PC-3 (cell line): ENCODE results near the gene CEP112. TPM values are rescaled to one million over a fixed set of nuclear protein-coding genes. Genes with fewer than 3 reads are reported as not detected.

Experiments
- ATAC-seq: fragments of 200-7000 bp; cut with Tn5 transposase; 2 replicates; pipeline ENCODE4 v1.9.1; 2020; ENCODE audit warnings: mild to moderate bottlenecking, moderate library complexity
- BruUV-seq: library from RNA; stranded (reverse); fragments of 400-500 nt; replicated peaks from 2 replicates; lab custom pipeline; 2021; lab: Mats Ljungman, UMichigan
- CTCF ChIA-PET: fragments of 300-600 bp; sonication (Branson Sonifier 250); formaldehyde crosslinking; loops from one replicate; lab custom pipeline; 2022; ENCODE audit warnings: antibody characterized with exemption; lab: Charles Lee
- POLR2A ChIA-PET: fragments of 300-600 bp; sonication (Branson Sonifier 250); formaldehyde crosslinking; loops from one replicate; lab custom pipeline; 2022; ENCODE audit warnings: antibody characterized with exemption; ENCODE audit not compliant: unreplicated experiment; lab: Charles Lee
- DNase-seq: peaks from one replicate; pipeline ENCODE4 v3.0.0-alpha.2; 2015
- H2AFZ ChIP-seq: fragments of 300-600 bp; sonication (generic); 2 replicates; pipeline ENCODE4 v1.6.0; 2016; ENCODE audit warnings: antibody characterized with exemption, low read length
- H3F3A ChIP-seq: fragments of 300-600 bp; sonication (generic); one replicate; pipeline ENCODE4 v1.6.0; 2017; ENCODE audit warnings: antibody characterized with exemption, low read length, control low read depth, mild to moderate bottlenecking; ENCODE audit not compliant: unreplicated experiment
- H3K27ac ChIP-seq: fragments of 300-600 bp; sonication (generic); 2 replicates; pipeline ENCODE4 v1.5.1; 2016; ENCODE audit warnings: mild to moderate bottlenecking, low read length
- H3K27me3 ChIP-seq: fragments of 300-600 bp; sonication (generic); 2 replicates; pipeline ENCODE4 v1.6.1; 2016; ENCODE audit warnings: low read length, mixed read lengths
- H3K36me3 ChIP-seq: fragments of 300-600 bp; sonication (generic); 2 replicates; pipeline ENCODE4 v1.6.1; 2016; ENCODE audit warnings: low read depth, mixed run types, low read length, mixed read lengths
- H3K4me1 ChIP-seq: fragments of 300-600 bp; sonication (generic); 2 replicates; pipeline ENCODE4 v1.5.1; 2016; ENCODE audit warnings: low read length; ENCODE audit not compliant: insufficient read depth
- H3K4me2 ChIP-seq: fragments of 300-600 bp; sonication (generic); 2 replicates; pipeline ENCODE4 v1.6.0; 2016; ENCODE audit warnings: low read length
- H3K4me3 ChIP-seq: fragments of 300-600 bp; sonication (generic); 2 replicates; pipeline ENCODE4 v1.5.1; 2016; ENCODE audit warnings: mild to moderate bottlenecking, low read length, mixed read lengths
- H3K79me2 ChIP-seq: fragments of 300-600 bp; sonication (generic); 2 replicates; pipeline ENCODE4 v1.6.1; 2017; ENCODE audit warnings: low read length, mixed read lengths
- H3K9ac ChIP-seq: fragments of 300-600 bp; sonication (generic); 2 replicates; pipeline ENCODE4 v1.6.0; 2016; ENCODE audit warnings: mild to moderate bottlenecking, low read length
- H3K9me2 ChIP-seq: fragments of 300-600 bp; sonication (generic); replicated peaks from 2 replicates; pipeline ENCODE4 v1.6.1; 2016; ENCODE audit warnings: mixed run types, low read length, mixed read lengths
- H3K9me3 ChIP-seq: fragments of 300-600 bp; sonication (generic); 2 replicates; pipeline ENCODE4 v1.6.1; 2016; ENCODE audit warnings: low read length, mixed read lengths
- H4K20me1 ChIP-seq: fragments of 300-600 bp; sonication (generic); 2 replicates; pipeline ENCODE4 v1.6.1; 2016; ENCODE audit warnings: low read length, mixed read lengths
- CTCF ChIP-seq: fragments of 300-600 bp; sonication (generic); conservative IDR thresholded peaks from 2 replicates; pipeline ENCODE4 v1.5.1; 2017; ENCODE audit warnings: antibody characterized with exemption, low read depth, mild to moderate bottlenecking, low read length
- EZH2 ChIP-seq: fragments of 300-600 bp; sonication (generic); IDR thresholded peaks from one replicate; pipeline ENCODE4 v1.6.1; 2017; ENCODE audit warnings: antibody characterized with exemption, mild to moderate bottlenecking, low read length; ENCODE audit not compliant: unreplicated experiment
- EZH2phosphoT487 ChIP-seq: fragments of 300-600 bp; sonication (generic); IDR thresholded peaks from 2 replicates; pipeline ENCODE4 v1.6.1; 2018; ENCODE audit warnings: mild to moderate bottlenecking, antibody characterized with exemption, low read length, borderline replicate concordance
- intact Hi-C: fragments of 100-400 bp; cut with micrococcal nuclease; formaldehyde crosslinking; loops from 2 replicates; pipeline ENCODE4 v1.9.0; 2023
- total RNA-seq: library from RNA; depleted of rRNA; stranded (reverse); fragments of >200 nt; gene quantifications from 2 replicates; pipeline ENCODE4 v1.2.3, GENCODE V29; 2014

The CEP112 gene
- total RNA-seq, 1 experiment from 2014 or later = 6.5 TPM

- BruUV-seq = no TSS peak
- Histone ChIP-seq H4K20me1 (no peaks in the 10 kb centered on the region), H3K9ac (no peak overlapping the region), H3K36me3 (no peaks in the 10 kb centered on the region), H3K4me2 (no peak overlapping the region), H3K4me3 (no peak overlapping the region), H3F3A (no peaks in the 10 kb centered on the region), H3K4me1 (peaks cover 16% of the 10 kb centered on the region), H3K27ac (no peak overlapping the region), H3K9me3 (no peaks in the 10 kb centered on the region), H3K9me2 (no peaks in the 10 kb centered on the region), H2AFZ (no peak overlapping the region), H3K79me2 (no peaks in the 10 kb centered on the region), H3K27me3 (no peaks in the 10 kb centered on the region)
- intact Hi-C loops = no loop called here
- DNase-seq = peak; percentile 90
- ATAC-seq = peak; percentile 100
- ChIA-PET CTCF (no interaction called here), POLR2A (no interaction called here)
- no peak for TF ChIP-seq CTCF
- TF ChIP-seq EZH2 = no peak
- no peak for TF ChIP-seq EZH2phosphoT487
These were observed 14.9 kb downstream of the CEP112 start for GRCh38 chr17:66177048-66177447.

- intact Hi-C loops = no loop called here
- H3K79me2 ChIP-seq = no peaks in the 10 kb centered on the region
- no peak overlapping the region for H2AFZ ChIP-seq
- H3K27me3 ChIP-seq = no peaks in the 10 kb centered on the region
- ATAC-seq = peak; percentile 9; the same call in 1 of the 2 replicates
- ChIA-PET POLR2A (no interaction called here), CTCF (no interaction called here)
- no TSS peak for BruUV-seq
- no peak overlapping the region for H3K27ac ChIP-seq
- no peak overlapping the region for H3K9ac ChIP-seq
- no peaks in the 10 kb centered on the region for H3K9me2 ChIP-seq
- peak; percentile 44 for DNase-seq
- peaks cover 16% of the 10 kb centered on the region for H3K4me1 ChIP-seq
- H3K4me2 ChIP-seq = no peak overlapping the region
- H3F3A ChIP-seq = no peaks in the 10 kb centered on the region
- no peaks in the 10 kb centered on the region for H4K20me1 ChIP-seq
- H3K36me3 ChIP-seq = no peaks in the 10 kb centered on the region
- TF ChIP-seq EZH2 = no peak
- no peaks in the 10 kb centered on the region for H3K9me3 ChIP-seq
- no peak overlapping the region for H3K4me3 ChIP-seq
These were observed 16.0 kb downstream of the CEP112 start for GRCh38 chr17:66175892-66176291.

GRCh38 chr17:66172691-66173223 is 19.2 kb downstream of the CEP112 start:
- intact Hi-C loops = no loop called here
- Histone ChIP-seq H2AFZ (no peak overlapping the region), H3K9me3 (no peaks in the 10 kb centered on the region), H3K79me2 (no peaks in the 10 kb centered on the region), H3K4me2 (no peak overlapping the region), H3F3A (no peaks in the 10 kb centered on the region), H4K20me1 (no peaks in the 10 kb centered on the region), H3K4me3 (no peak overlapping the region), H3K27ac (no peak overlapping the region), H3K27me3 (no peaks in the 10 kb centered on the region), H3K9me2 (no peaks in the 10 kb centered on the region), H3K36me3 (no peaks in the 10 kb centered on the region), H3K9ac (no peak overlapping the region), H3K4me1 (peaks cover 16% of the 10 kb centered on the region)
- ATAC-seq = no peak
- POLR2A ChIA-PET = no interaction called here
- no peak for DNase-seq
- no TSS peak for BruUV-seq
- TF ChIP-seq CTCF = no peak
- TF ChIP-seq EZH2 = no peak
- TF ChIP-seq EZH2phosphoT487 = no peak
- CTCF ChIA-PET = no interaction called here
